Neural cell (in vitro differentiated cells): ENCODE data around the gene ABHD16B.

Source experiments
- EP300 ChIP-seq: fragments of 450-650 bp; conservative IDR thresholded peaks from 2 replicates; pipeline ENCODE4 v1.6.1; 2014; ENCODE audit warnings: antibody characterized with exemption, mild to moderate bottlenecking, moderate library complexity; ENCODE audit not compliant: poor library complexity, severe bottlenecking
- EZH2 ChIP-seq: fragments of 200-600, 300-800 bp; shearing (Covaris generic), sonication (generic); IDR thresholded peaks from 2 replicates; pipeline ENCODE4 v1.6.1; 2014; ENCODE audit warnings: antibody characterized with exemption, low read length, borderline replicate concordance, mild to moderate bottlenecking; ENCODE audit not compliant: insufficient read depth, poor library complexity, severe bottlenecking
- POLR2AphosphoS5 ChIP-seq: IDR thresholded peaks from 2 replicates; pipeline ENCODE4 v1.6.1; 2012
- RAD21 ChIP-seq: fragments of 450-650 bp; conservative IDR thresholded peaks from 2 replicates; pipeline ENCODE4 v1.6.1; 2014; ENCODE audit warnings: antibody characterized with exemption, mild to moderate bottlenecking, moderate library complexity
- TF ChIP-seq, protein P1 (sequence below): fragments of 450-650 bp; IDR thresholded peaks from 2 replicates; pipeline ENCODE4 v1.5.1; 2014; ENCODE audit warnings: antibody characterized with exemption, mild to moderate bottlenecking, moderate library complexity; ENCODE audit not compliant: poor library complexity, severe bottlenecking
- TF ChIP-seq, protein P2 (sequence below): IDR thresholded peaks from 2 replicates; pipeline ENCODE4 v1.6.1; 2012; ENCODE audit warnings: borderline replicate concordance

DNA sequence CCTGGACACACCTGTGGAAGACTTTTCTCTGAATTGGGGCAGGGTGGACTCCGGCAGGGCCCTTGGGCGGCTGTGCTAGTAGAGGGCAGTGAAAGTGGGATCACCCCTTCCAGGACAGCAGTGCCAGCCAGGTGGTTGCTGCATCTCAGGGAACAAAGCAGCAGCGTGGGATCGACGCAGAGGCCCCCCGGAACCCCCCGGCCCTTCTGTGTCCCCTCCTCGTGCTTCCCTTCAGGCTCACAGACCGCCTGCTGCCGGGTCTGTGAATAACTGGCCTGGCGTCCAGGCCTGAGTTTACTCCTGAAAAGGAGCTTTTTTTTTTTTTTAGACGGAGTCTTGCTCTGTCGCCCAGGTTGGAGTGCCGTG, 24.7 kb downstream of the ABHD16B start:
- no peak for TF ChIP-seq EP300
- TF ChIP-seq, protein P1, sequence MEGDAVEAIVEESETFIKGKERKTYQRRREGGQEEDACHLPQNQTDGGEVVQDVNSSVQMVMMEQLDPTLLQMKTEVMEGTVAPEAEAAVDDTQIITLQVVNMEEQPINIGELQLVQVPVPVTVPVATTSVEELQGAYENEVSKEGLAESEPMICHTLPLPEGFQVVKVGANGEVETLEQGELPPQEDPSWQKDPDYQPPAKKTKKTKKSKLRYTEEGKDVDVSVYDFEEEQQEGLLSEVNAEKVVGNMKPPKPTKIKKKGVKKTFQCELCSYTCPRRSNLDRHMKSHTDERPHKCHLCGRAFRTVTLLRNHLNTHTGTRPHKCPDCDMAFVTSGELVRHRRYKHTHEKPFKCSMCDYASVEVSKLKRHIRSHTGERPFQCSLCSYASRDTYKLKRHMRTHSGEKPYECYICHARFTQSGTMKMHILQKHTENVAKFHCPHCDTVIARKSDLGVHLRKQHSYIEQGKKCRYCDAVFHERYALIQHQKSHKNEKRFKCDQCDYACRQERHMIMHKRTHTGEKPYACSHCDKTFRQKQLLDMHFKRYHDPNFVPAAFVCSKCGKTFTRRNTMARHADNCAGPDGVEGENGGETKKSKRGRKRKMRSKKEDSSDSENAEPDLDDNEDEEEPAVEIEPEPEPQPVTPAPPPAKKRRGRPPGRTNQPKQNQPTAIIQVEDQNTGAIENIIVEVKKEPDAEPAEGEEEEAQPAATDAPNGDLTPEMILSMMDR, result no peak
- no peak for TF ChIP-seq RAD21
- no peak for TF ChIP-seq EZH2
- TF ChIP-seq, protein P2, sequence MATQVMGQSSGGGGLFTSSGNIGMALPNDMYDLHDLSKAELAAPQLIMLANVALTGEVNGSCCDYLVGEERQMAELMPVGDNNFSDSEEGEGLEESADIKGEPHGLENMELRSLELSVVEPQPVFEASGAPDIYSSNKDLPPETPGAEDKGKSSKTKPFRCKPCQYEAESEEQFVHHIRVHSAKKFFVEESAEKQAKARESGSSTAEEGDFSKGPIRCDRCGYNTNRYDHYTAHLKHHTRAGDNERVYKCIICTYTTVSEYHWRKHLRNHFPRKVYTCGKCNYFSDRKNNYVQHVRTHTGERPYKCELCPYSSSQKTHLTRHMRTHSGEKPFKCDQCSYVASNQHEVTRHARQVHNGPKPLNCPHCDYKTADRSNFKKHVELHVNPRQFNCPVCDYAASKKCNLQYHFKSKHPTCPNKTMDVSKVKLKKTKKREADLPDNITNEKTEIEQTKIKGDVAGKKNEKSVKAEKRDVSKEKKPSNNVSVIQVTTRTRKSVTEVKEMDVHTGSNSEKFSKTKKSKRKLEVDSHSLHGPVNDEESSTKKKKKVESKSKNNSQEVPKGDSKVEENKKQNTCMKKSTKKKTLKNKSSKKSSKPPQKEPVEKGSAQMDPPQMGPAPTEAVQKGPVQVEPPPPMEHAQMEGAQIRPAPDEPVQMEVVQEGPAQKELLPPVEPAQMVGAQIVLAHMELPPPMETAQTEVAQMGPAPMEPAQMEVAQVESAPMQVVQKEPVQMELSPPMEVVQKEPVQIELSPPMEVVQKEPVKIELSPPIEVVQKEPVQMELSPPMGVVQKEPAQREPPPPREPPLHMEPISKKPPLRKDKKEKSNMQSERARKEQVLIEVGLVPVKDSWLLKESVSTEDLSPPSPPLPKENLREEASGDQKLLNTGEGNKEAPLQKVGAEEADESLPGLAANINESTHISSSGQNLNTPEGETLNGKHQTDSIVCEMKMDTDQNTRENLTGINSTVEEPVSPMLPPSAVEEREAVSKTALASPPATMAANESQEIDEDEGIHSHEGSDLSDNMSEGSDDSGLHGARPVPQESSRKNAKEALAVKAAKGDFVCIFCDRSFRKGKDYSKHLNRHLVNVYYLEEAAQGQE, result no peak
- TF ChIP-seq POLR2AphosphoS5, result no peak
